Measurements from ENCODE around the gene MYBBP1A.

GRCh38 chr17:4587803-4588202, 32.6 kb upstream of the MYBBP1A start:
- TF ChIP-seq EZH2phosphoT487 (IDR thresholded peaks at IDR 0.05; ENCODE audit: low read depth) (no peak), CTCF (IDR thresholded peaks at IDR 0.05; ENCODE audit: low read depth, low read length) (no peak)
